ENCODE data around the gene CKS2.
A peak's percentile ranks its signal among the peaks of the same experiment; 100 is the strongest.

DNA sequence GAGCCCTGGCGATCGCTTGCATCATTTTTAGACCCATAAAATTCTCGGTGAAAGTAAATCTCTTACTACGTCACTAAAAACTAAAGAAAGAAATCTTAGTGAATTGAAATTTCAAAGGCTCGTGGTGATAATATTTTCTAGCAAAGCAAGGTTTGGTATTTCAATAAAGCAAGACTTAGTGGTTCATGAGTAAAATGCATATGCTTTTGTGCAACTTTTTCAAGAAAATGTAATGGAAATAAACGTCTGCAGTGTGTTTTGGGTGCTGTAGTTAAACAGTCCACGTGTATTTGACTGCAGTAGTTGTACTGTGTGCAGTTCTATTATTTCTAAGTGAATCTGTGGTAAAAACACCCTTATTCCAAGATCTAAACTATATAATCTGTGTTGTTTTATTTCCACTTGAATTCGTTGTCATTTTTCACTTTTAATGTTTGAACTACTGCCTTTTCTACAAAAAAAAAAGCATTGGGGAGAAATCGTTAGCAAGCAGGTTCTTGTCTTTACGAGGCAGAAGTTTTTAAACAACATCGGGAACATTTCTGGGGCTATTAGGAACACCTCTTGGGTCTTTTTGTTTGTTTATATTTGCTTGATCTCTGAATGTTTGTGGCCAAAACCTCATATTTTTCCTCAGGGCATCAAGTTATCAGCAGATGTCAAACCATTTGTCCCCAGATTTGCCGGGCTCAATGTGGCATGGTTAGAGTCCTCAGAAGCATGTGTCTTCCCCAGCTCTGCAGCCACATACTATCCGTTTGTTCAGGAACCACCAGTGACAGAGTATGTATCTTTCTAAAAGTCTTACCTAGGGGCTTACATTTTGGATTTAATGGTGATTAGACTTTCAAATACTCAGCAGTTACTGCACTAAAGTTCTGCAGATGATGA, 8.3 kb downstream of the CKS2 start:
- TF ChIP-seq CTCF (IDR thresholded peaks at IDR 0.05): peak in 2 of 7 experiments; percentile 44 to 53
- TF ChIP-seq POLR2A (IDR thresholded peaks at IDR 0.05): no peak
